Measurements from ENCODE around the gene PRRC2A. TPM values are rescaled to one million over a fixed set of nuclear protein-coding genes. Genes with fewer than 3 reads are reported as not detected.
A peak's percentile ranks its signal among the peaks of the same experiment; 100 is the strongest.

Gene PRRC2A
- 100 to 1,000 TPM in 2 of 4 donors, 10 to 100 TPM in 2; 71.4 to 113 (median 88.0) TPM for total RNA-seq

GRCh38 chr6:31620586-31621319 is at the start of gene PRRC2A:
TSS of gene PRRC2A (plus strand) at chr6:31620715. CDS start at chr6:31622790, 2,075 bp downstream.
- peak; percentile 94 to 98 for DNase-seq (ENCODE audit: low spot score in 2 of 2)
- H3K4me3 ChIP-seq: peak within 1 kb of the TSS; percentile 82 to 100 (median 94)
- no peaks in the 10 kb centered on the region for H3K27me3 ChIP-seq
- H3K9me3 ChIP-seq: no peaks in the 10 kb centered on the region
- no peak for TF ChIP-seq CTCF (IDR thresholded peaks at IDR 0.05)
- TF ChIP-seq POLR2A (IDR thresholded peaks at IDR 0.05): peak; percentile 46 to 50
- peak in 1 of 2 donors; percentile 3 for TF ChIP-seq EP300 (IDR thresholded peaks at IDR 0.05)
- peak within 1 kb of the TSS; percentile 92 to 98 (median 98) for H3K27ac ChIP-seq
- WGBS, 2 donors: 1 to 4% methylated on average over 32 to 47 of the region's 67 CpGs
- peaks cover 0 to 23% (median 15%) of the 10 kb centered on the region in 4 donors for H3K4me1 ChIP-seq
- peaks cover 5 to 28% (median 15%) of the 10 kb centered on the region in 3 donors for H3K36me3 ChIP-seq

GRCh38 chr6:31572041-31572911 is 48.2 kb upstream of the PRRC2A start, which contains the start of gene LTA:
TSS of gene LTA (plus strand) at chr6:31572289. CDS start at chr6:31572743, 454 bp downstream.
- Histone ChIP-seq H3K36me3 (no peaks in the 10 kb centered on the region), H3K4me3 (peak within 1 kb of the TSS in 1 of 4 donors; percentile 29), H3K27me3 (peaks cover 0 to 6% of the 10 kb centered on the region in 2 donors), H3K9me3 (no peaks in the 10 kb centered on the region), H3K4me1 (peaks cover 0 to 11% (median 0%) of the 10 kb centered on the region in 4 donors), H3K27ac (peak within 1 kb of the TSS in 1 of 4 donors; percentile 79)
- TF ChIP-seq CTCF (IDR thresholded peaks at IDR 0.05) (no peak), EP300 (IDR thresholded peaks at IDR 0.05) (no peak), POLR2A (IDR thresholded peaks at IDR 0.05) (no peak)
- 82 to 83% methylated on average over 27 of the region's 27 CpGs for WGBS, 2 donors
- DNase-seq (ENCODE audit: low spot score in 2 of 2): no peak

GRCh38 chr6:31573239-31574105 is 47.0 kb upstream of the PRRC2A start:
- H3K4me1 ChIP-seq: peaks cover 0 to 11% (median 0%) of the 10 kb centered on the region in 4 donors
- DNase-seq (ENCODE audit: low spot score in 2 of 2): no peak
- no peaks in the 10 kb centered on the region for H3K9me3 ChIP-seq
- no peak overlapping the region for H3K4me3 ChIP-seq
- H3K36me3 ChIP-seq: no peaks in the 10 kb centered on the region
- peaks cover 0 to 6% of the 10 kb centered on the region in 2 donors for H3K27me3 ChIP-seq
- peak overlapping the region in 1 of 4 donors; percentile 79 for H3K27ac ChIP-seq
- TF ChIP-seq CTCF (IDR thresholded peaks at IDR 0.05) (no peak), POLR2A (IDR thresholded peaks at IDR 0.05) (no peak), EP300 (IDR thresholded peaks at IDR 0.05) (no peak)
- WGBS, 2 donors: 81 to 84% methylated on average over 9 of the region's 9 CpGs

GRCh38 chr6:31574106-31575061 is 46.1 kb upstream of the PRRC2A start:
- Histone ChIP-seq H3K9me3 (no peaks in the 10 kb centered on the region), H3K36me3 (no peaks in the 10 kb centered on the region), H3K4me3 (no peak overlapping the region), H3K27me3 (peaks cover 0 to 2% of the 10 kb centered on the region in 2 donors), H3K4me1 (peaks cover 0 to 8% (median 0%) of the 10 kb centered on the region in 4 donors), H3K27ac (no peak overlapping the region)
- no peak for DNase-seq (ENCODE audit: low spot score in 2 of 2)
- no peak for TF ChIP-seq EP300 (IDR thresholded peaks at IDR 0.05)
- no peak for TF ChIP-seq CTCF (IDR thresholded peaks at IDR 0.05)
- no peak for TF ChIP-seq POLR2A (IDR thresholded peaks at IDR 0.05)
- 76 to 79% methylated on average over 14 of the region's 14 CpGs for WGBS, 2 donors
